ENCODE measurements around the gene THBS3. TPM values are rescaled to one million over a fixed set of nuclear protein-coding genes. Genes with fewer than 3 reads are reported as not detected.

The THBS3 gene
- total RNA-seq, 1 experiment from 2014 or later, result 4.5 TPM

Other genes starting within 250 kb of the THBS3 start
- 29.4 and 29.8 TPM in 2 replicates for gene PYGO2, start 246.1 kb downstream of the THBS3 start, total RNA-seq (2014; rRNA removed; shearing (Covaris generic))
- 102 and 110 TPM in 2 replicates for gene SHC1, start 237.2 kb downstream of the THBS3 start, total RNA-seq (2014; rRNA removed; shearing (Covaris generic))
- 299 and 303 TPM in 2 replicates for gene CKS1B, start 233.2 kb downstream of the THBS3 start, total RNA-seq (2014; rRNA removed; shearing (Covaris generic))
- 25.6 and 28.0 TPM in 2 replicates for gene FLAD1, start 224.6 kb downstream of the THBS3 start, total RNA-seq (2014; rRNA removed; shearing (Covaris generic))
- not detected in 2 replicates for gene LENEP, start 214.3 kb downstream of the THBS3 start, total RNA-seq (2014; rRNA removed; shearing (Covaris generic))
- gene ZBTB7B, start 205.1 kb downstream of the THBS3 start, total RNA-seq (2014; rRNA removed; shearing (Covaris generic)), result 4.8 and 5.6 TPM in 2 replicates
- gene DCST2, start 174.1 kb downstream of the THBS3 start, total RNA-seq (2014; rRNA removed; shearing (Covaris generic)), result not detected in 2 replicates
- gene DCST1, start 174.1 kb downstream of the THBS3 start, total RNA-seq (2014; rRNA removed; shearing (Covaris generic)), result not detected in 2 replicates
- gene ADAM15, start 156.6 kb downstream of the THBS3 start, total RNA-seq (2014; rRNA removed; shearing (Covaris generic)), result 16.9 and 18.3 TPM in 2 replicates
- 15.3 and 17.8 TPM in 2 replicates for gene EFNA4, start 144.2 kb downstream of the THBS3 start, total RNA-seq (2014; rRNA removed; shearing (Covaris generic))
- gene EFNA3, start 129.1 kb downstream of the THBS3 start, total RNA-seq (2014; rRNA removed; shearing (Covaris generic)), result 3.5 and 4.2 TPM in 2 replicates
- 1.8 and 2.2 TPM in 2 replicates for gene EFNA1, start 80.0 kb downstream of the THBS3 start, total RNA-seq (2014; rRNA removed; shearing (Covaris generic))
- gene SLC50A1, start 72.0 kb downstream of the THBS3 start, total RNA-seq (2014; rRNA removed; shearing (Covaris generic)), result 12.9 and 14.8 TPM in 2 replicates
- gene DPM3, start 67.4 kb downstream of the THBS3 start, total RNA-seq (2014; rRNA removed; shearing (Covaris generic)), result 16.1 and 16.8 TPM in 2 replicates
- gene KRTCAP2, start 34.6 kb downstream of the THBS3 start, total RNA-seq (2014; rRNA removed; shearing (Covaris generic)), result 84.2 and 90.9 TPM in 2 replicates
- 0.79 and 1.0 TPM in 2 replicates for gene TRIM46, start 34.0 kb downstream of the THBS3 start, total RNA-seq (2014; rRNA removed; shearing (Covaris generic))
- gene MTX1, start 798 bp upstream of the THBS3 start, total RNA-seq (2014; rRNA removed; shearing (Covaris generic)), result 25.2 and 31.7 TPM in 2 replicates
- gene ENTREP3, start 47.6 kb upstream of the THBS3 start, total RNA-seq (2014; rRNA removed; shearing (Covaris generic)), result 12.1 and 12.7 TPM in 2 replicates
- 42.1 and 43.4 TPM in 2 replicates for gene SCAMP3, start 54.5 kb upstream of the THBS3 start, total RNA-seq (2014; rRNA removed; shearing (Covaris generic))
- 29.7 and 43.1 TPM in 2 replicates for gene CLK2, start 65.6 kb upstream of the THBS3 start, total RNA-seq (2014; rRNA removed; shearing (Covaris generic))
- gene HCN3, start 69.6 kb upstream of the THBS3 start, total RNA-seq (2014; rRNA removed; shearing (Covaris generic)), result 1.6 and 1.7 TPM in 2 replicates
- 0.04 TPM in 1 of 2 replicates, not detected in the other for gene PKLR, start 93.5 kb upstream of the THBS3 start, total RNA-seq (2014; rRNA removed; shearing (Covaris generic))
- gene FDPS, start 101.0 kb upstream of the THBS3 start, total RNA-seq (2014; rRNA removed; shearing (Covaris generic)), result 144 and 148 TPM in 2 replicates
- gene RUSC1, start 113.0 kb upstream of the THBS3 start, total RNA-seq (2014; rRNA removed; shearing (Covaris generic)), result 18.6 and 21.0 TPM in 2 replicates

Measured in SJCRH30 (cell line).